ENCODE results near the gene APPL2.
"Not testable (repeated sequence)": the region's sequence is repeated elsewhere in the genome, so short reads cannot be mapped to it uniquely, and the experiment has no call there.

The APPL2 gene

GRCh38 chr12:105189293-105189692, 46.7 kb downstream of the APPL2 start:
- no peak for DNase-seq

- DNase-seq = not testable (repeated sequence)
Observed at GRCh38 chr12:105183976-105184375, 52.0 kb downstream of the APPL2 start.

- DNase-seq = not testable (repeated sequence)
Observed at GRCh38 chr12:105183406-105183805, 52.6 kb downstream of the APPL2 start.

GRCh38 chr12:105179114-105179513, 56.9 kb downstream of the APPL2 start:
- not testable (repeated sequence) for DNase-seq

GRCh38 chr12:105177208-105177607, 58.8 kb downstream of the APPL2 start:
- no peak for DNase-seq

- no peak for DNase-seq
Observed at GRCh38 chr12:105175397-105175990, 60.5 kb downstream of the APPL2 start.

- DNase-seq = no peak
Observed at GRCh38 chr12:105171691-105172436, 64.1 kb downstream of the APPL2 start.

GRCh38 chr12:105170139-105170538, 65.8 kb downstream of the APPL2 start:
- no peak for DNase-seq

GRCh38 chr12:105168006-105168405, 68.0 kb downstream of the APPL2 start:
- DNase-seq = no peak

GRCh38 chr12:105167346-105167745, 68.6 kb downstream of the APPL2 start:
- no peak for DNase-seq

GRCh38 chr12:105166736-105167135, 69.2 kb downstream of the APPL2 start:
- no peak for DNase-seq

- DNase-seq = no peak
Observed at GRCh38 chr12:105164068-105164467, 71.9 kb downstream of the APPL2 start.

- no peak for DNase-seq
Observed at GRCh38 chr12:105162174-105162573, 73.8 kb downstream of the APPL2 start.

GRCh38 chr12:105158876-105159275, 77.1 kb downstream of the APPL2 start:
- no peak for DNase-seq

- no peak for DNase-seq
Observed at GRCh38 chr12:105157606-105158005, 78.4 kb downstream of the APPL2 start.

- no peak for DNase-seq
Observed at GRCh38 chr12:105156260-105156659, 79.7 kb downstream of the APPL2 start.

- DNase-seq = no peak
Observed at GRCh38 chr12:105142259-105142658, 93.7 kb downstream of the APPL2 start.

- DNase-seq = no peak
Observed at GRCh38 chr12:105141320-105141922, 94.6 kb downstream of the APPL2 start.

GRCh38 chr12:105138248-105138647, 97.7 kb downstream of the APPL2 start:
- no peak for DNase-seq

All from SHP77 (cell line).